PC-3 (cell line): Measurements from ENCODE around the gene BTF3. TPM values are rescaled to one million over a fixed set of nuclear protein-coding genes. Genes with fewer than 3 reads are reported as not detected.

Experiments used
- ATAC-seq: fragments of 200-7000 bp; cut with Tn5 transposase; 2 replicates; pipeline ENCODE4 v1.9.1; 2020; ENCODE audit warnings: mild to moderate bottlenecking, moderate library complexity
- Bru-seq: library from RNA; stranded (reverse); fragments of 400-500 nt; gene quantifications from one replicate; lab custom pipeline; 2021; lab: Mats Ljungman, UMichigan
- BruChase-seq, 2 experiments: library from RNA; stranded (reverse); fragments of 400-500 nt; gene quantifications; one replicate each; lab custom pipeline; 2021; lab: Mats Ljungman, UMichigan
- BruUV-seq: library from RNA; stranded (reverse); fragments of 400-500 nt; replicated peaks from 2 replicates; lab custom pipeline; 2021; lab: Mats Ljungman, UMichigan
- CTCF ChIA-PET: fragments of 300-600 bp; sonication (Branson Sonifier 250); formaldehyde crosslinking; loops from one replicate; lab custom pipeline; 2022; ENCODE audit warnings: antibody characterized with exemption; lab: Charles Lee
- POLR2A ChIA-PET: fragments of 300-600 bp; sonication (Branson Sonifier 250); formaldehyde crosslinking; loops from one replicate; lab custom pipeline; 2022; ENCODE audit warnings: antibody characterized with exemption; ENCODE audit not compliant: unreplicated experiment; lab: Charles Lee
- DNase-seq: peaks from one replicate; pipeline ENCODE4 v3.0.0-alpha.2; 2015
- H2AFZ ChIP-seq: fragments of 300-600 bp; sonication (generic); 2 replicates; pipeline ENCODE4 v1.6.0; 2016; ENCODE audit warnings: antibody characterized with exemption, low read length
- H3F3A ChIP-seq: fragments of 300-600 bp; sonication (generic); one replicate; pipeline ENCODE4 v1.6.0; 2017; ENCODE audit warnings: antibody characterized with exemption, low read length, control low read depth, mild to moderate bottlenecking; ENCODE audit not compliant: unreplicated experiment
- H3K27ac ChIP-seq: fragments of 300-600 bp; sonication (generic); 2 replicates; pipeline ENCODE4 v1.5.1; 2016; ENCODE audit warnings: mild to moderate bottlenecking, low read length
- H3K27me3 ChIP-seq: fragments of 300-600 bp; sonication (generic); 2 replicates; pipeline ENCODE4 v1.6.1; 2016; ENCODE audit warnings: low read length, mixed read lengths
- H3K36me3 ChIP-seq: fragments of 300-600 bp; sonication (generic); 2 replicates; pipeline ENCODE4 v1.6.1; 2016; ENCODE audit warnings: low read depth, mixed run types, low read length, mixed read lengths
- H3K4me1 ChIP-seq: fragments of 300-600 bp; sonication (generic); 2 replicates; pipeline ENCODE4 v1.5.1; 2016; ENCODE audit warnings: low read length; ENCODE audit not compliant: insufficient read depth
- H3K4me2 ChIP-seq: fragments of 300-600 bp; sonication (generic); 2 replicates; pipeline ENCODE4 v1.6.0; 2016; ENCODE audit warnings: low read length
- H3K4me3 ChIP-seq: fragments of 300-600 bp; sonication (generic); 2 replicates; pipeline ENCODE4 v1.5.1; 2016; ENCODE audit warnings: mild to moderate bottlenecking, low read length, mixed read lengths
- H3K79me2 ChIP-seq: fragments of 300-600 bp; sonication (generic); 2 replicates; pipeline ENCODE4 v1.6.1; 2017; ENCODE audit warnings: low read length, mixed read lengths
- H3K9ac ChIP-seq: fragments of 300-600 bp; sonication (generic); 2 replicates; pipeline ENCODE4 v1.6.0; 2016; ENCODE audit warnings: mild to moderate bottlenecking, low read length
- H3K9me2 ChIP-seq: fragments of 300-600 bp; sonication (generic); replicated peaks from 2 replicates; pipeline ENCODE4 v1.6.1; 2016; ENCODE audit warnings: mixed run types, low read length, mixed read lengths
- H3K9me3 ChIP-seq: fragments of 300-600 bp; sonication (generic); 2 replicates; pipeline ENCODE4 v1.6.1; 2016; ENCODE audit warnings: low read length, mixed read lengths
- H4K20me1 ChIP-seq: fragments of 300-600 bp; sonication (generic); 2 replicates; pipeline ENCODE4 v1.6.1; 2016; ENCODE audit warnings: low read length, mixed read lengths
- EZH2 ChIP-seq: fragments of 300-600 bp; sonication (generic); IDR thresholded peaks from one replicate; pipeline ENCODE4 v1.6.1; 2017; ENCODE audit warnings: antibody characterized with exemption, mild to moderate bottlenecking, low read length; ENCODE audit not compliant: unreplicated experiment
- EZH2phosphoT487 ChIP-seq: fragments of 300-600 bp; sonication (generic); IDR thresholded peaks from 2 replicates; pipeline ENCODE4 v1.6.1; 2018; ENCODE audit warnings: mild to moderate bottlenecking, antibody characterized with exemption, low read length, borderline replicate concordance
- intact Hi-C: fragments of 100-400 bp; cut with micrococcal nuclease; formaldehyde crosslinking; loops from 2 replicates; pipeline ENCODE4 v1.9.0; 2023
- long read RNA-seq: library from polyadenylated mRNA; unstranded; transcript quantifications from one replicate; pipeline ENCODE4 v2.0.0, GENCODE V29; 2021; ENCODE audit not compliant: unreplicated experiment
- total RNA-seq: library from RNA; depleted of rRNA; stranded (reverse); fragments of >200 nt; gene quantifications from 2 replicates; pipeline ENCODE4 v1.2.3, GENCODE V29; 2014; rRNA removed
- TF ChIP-seq, protein P1 (sequence below): fragments of 300-600 bp; sonication (generic); conservative IDR thresholded peaks from 2 replicates; pipeline ENCODE4 v1.5.1; 2017; ENCODE audit warnings: antibody characterized with exemption, low read depth, mild to moderate bottlenecking, low read length

The BTF3 gene
- 249 and 291 TPM in 2 replicates for total RNA-seq
- percentile 97 among the genes with signal in this experiment for Bru-seq, nascent RNA
- BruChase-seq, experiment 1, labeled RNA remaining after a 6-hour chase, result percentile 99 among the genes with signal in this experiment
- BruChase-seq, experiment 2, labeled RNA remaining after a 2-hour chase, result percentile 96 among the genes with signal in this experiment
- long read RNA-seq, transcript BTF3-202 (6 exons, 1,237 nt), result minor isoform, 12 of 383 reads
- long read RNA-seq, transcript BTF3-201 (6 exons, 897 nt), result major isoform, 343 of 383 reads
- long read RNA-seq, partial matches to known transcripts, result 24 of 383 reads
- long read RNA-seq, other reads (novel, unspliced or antisense), result 3 of 383 reads

DNA sequence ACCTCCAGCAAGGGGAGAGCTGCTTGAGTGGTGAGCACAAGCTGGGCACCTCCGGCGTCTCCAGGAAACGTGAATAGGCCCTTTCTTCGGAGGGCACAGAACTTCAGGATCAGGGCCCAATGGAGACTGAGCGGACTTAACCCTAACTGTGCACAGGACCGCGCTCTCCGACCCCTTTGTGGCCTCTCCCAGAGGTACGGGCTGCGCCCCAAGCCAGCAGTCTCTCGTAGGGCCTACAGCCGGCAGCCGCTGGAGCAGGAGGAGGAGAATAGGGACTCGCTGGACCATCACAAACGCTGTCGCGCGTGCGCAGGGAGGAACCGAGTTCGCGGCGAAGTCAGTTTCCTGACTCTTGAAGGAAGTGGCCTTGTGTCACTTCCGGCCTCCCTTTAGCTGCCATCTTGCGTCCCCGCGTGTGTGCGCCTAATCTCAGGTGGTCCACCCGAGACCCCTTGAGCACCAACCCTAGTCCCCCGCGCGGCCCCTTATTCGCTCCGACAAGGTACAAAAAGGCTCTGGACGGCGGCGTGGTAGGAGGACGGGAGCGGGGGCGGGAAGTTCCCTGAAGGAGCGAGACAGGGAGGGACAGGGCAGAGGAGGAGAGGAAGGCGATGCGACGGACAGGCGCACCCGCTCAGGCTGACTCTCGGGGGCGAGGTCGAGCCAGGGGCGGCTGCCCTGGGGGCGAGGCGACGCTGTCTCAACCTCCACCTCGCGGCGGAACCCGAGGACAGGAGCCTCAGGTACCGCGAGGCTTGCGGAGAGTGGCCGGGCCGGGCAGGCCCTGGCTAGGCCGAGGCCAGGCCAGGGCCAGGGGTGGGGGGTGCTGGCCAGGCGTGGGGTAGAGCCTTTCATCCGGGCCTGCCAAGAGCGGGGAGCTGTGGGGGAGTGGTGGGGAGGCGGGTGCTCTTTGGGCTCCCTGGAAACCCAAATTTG is at the start of gene BTF3:
TSS of gene BTF3 (plus strand) at position 386 of the 936 bp plus-strand sequence. CDS start at position 612, 226 bp downstream.
- ATAC-seq, result peak; percentile 95
- H3K36me3 ChIP-seq, result peaks cover 38% of the 10 kb centered on the region
- ChIA-PET CTCF (no interaction called here), POLR2A (interaction anchor here (0.5 to 0.7 kb wide), 4 partner anchors 11 to 1823 kb away, joined by 3 to 6 read pairs (median 4); no protein-coding TSS in a partner anchor)
- H3K9ac ChIP-seq, result peak within 1 kb of the TSS; percentile 100
- peaks cover 32% of the 10 kb centered on the region for H4K20me1 ChIP-seq
- peak; percentile 92 for DNase-seq
- H2AFZ ChIP-seq, result peak within 1 kb of the TSS; percentile 70
- H3K4me3 ChIP-seq, result peak within 1 kb of the TSS; percentile 95
- H3K27ac ChIP-seq, result peak within 1 kb of the TSS; percentile 78
- TF ChIP-seq, protein P1, sequence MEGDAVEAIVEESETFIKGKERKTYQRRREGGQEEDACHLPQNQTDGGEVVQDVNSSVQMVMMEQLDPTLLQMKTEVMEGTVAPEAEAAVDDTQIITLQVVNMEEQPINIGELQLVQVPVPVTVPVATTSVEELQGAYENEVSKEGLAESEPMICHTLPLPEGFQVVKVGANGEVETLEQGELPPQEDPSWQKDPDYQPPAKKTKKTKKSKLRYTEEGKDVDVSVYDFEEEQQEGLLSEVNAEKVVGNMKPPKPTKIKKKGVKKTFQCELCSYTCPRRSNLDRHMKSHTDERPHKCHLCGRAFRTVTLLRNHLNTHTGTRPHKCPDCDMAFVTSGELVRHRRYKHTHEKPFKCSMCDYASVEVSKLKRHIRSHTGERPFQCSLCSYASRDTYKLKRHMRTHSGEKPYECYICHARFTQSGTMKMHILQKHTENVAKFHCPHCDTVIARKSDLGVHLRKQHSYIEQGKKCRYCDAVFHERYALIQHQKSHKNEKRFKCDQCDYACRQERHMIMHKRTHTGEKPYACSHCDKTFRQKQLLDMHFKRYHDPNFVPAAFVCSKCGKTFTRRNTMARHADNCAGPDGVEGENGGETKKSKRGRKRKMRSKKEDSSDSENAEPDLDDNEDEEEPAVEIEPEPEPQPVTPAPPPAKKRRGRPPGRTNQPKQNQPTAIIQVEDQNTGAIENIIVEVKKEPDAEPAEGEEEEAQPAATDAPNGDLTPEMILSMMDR, result no peak
- TF ChIP-seq EZH2phosphoT487 (no peak), EZH2 (no peak)
- no peaks in the 10 kb centered on the region for H3F3A ChIP-seq
- BruUV-seq, result no TSS peak
- peaks cover 54% of the 10 kb centered on the region for H3K79me2 ChIP-seq
- H3K9me2 ChIP-seq, result no peaks in the 10 kb centered on the region
- H3K27me3 ChIP-seq, result no peaks in the 10 kb centered on the region
- intact Hi-C loops, result no loop called here
- no peaks in the 10 kb centered on the region for H3K9me3 ChIP-seq
- H3K4me1 ChIP-seq, result peaks cover 16% of the 10 kb centered on the region; the same call in 1 of the 2 replicates
- peak within 1 kb of the TSS; percentile 98 for H3K4me2 ChIP-seq

DNA sequence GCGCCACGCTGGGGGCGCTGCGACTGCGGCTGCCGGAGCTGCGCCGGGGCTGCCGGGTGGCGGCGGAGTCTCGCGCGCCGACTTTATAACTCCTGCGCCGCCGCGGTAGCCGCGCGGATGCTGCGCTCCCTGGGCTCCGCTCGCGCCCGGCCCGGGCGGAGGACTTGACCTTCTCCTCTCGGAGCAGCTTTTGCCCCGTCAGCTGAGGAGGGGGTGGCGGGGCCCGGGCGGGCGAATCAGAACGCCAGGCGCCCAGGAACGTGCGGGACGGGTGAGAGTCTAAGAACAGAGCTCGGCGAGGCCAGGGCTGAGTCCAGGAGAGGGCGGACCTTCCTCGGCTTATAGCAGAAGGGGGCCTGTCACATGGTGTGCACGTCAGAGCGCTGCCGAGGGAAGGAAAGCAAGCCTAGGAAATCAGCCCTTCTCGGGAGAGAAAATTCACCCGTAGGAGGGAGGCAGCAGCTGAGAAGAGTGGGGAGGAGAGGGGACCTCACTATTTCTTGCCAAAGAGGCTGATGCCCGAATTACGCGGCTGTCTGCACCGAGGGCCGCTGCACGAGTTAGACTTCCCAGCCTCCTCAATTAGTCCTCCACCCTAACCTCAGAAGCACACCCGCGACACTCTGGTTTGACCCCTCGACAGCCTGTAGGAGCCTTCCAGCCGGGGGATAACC is 49.6 kb upstream of the BTF3 start, which contains the start of gene FOXD1:
TSS of gene FOXD1 (minus strand) at position 315 of the 674 bp plus-strand sequence. CDS start 415 bp downstream, outside the sequence.
- Histone ChIP-seq H3K9me2 (no peaks in the 10 kb centered on the region), H3F3A (no peaks in the 10 kb centered on the region), H3K36me3 (no peaks in the 10 kb centered on the region), H3K79me2 (peaks cover 26% of the 10 kb centered on the region), H3K9me3 (no peaks in the 10 kb centered on the region), H4K20me1 (peaks cover 14% of the 10 kb centered on the region; the same call in 1 of the 2 replicates), H3K27me3 (no peaks in the 10 kb centered on the region), H3K4me2 (peak within 1 kb of the TSS; percentile 97), H3K4me3 (peak within 1 kb of the TSS; percentile 78), H3K4me1 (peaks cover 12% of the 10 kb centered on the region), H2AFZ (peak within 1 kb of the TSS; percentile 95), H3K9ac (peak within 1 kb of the TSS; percentile 72), H3K27ac (peak within 1 kb of the TSS; percentile 40)
- DNase-seq (peak; percentile 83), ATAC-seq (peak; percentile 83)
- intact Hi-C loops, result no loop called here
- ChIA-PET CTCF (interaction anchor here (0.5 to 2.0 kb wide), 5 partner anchors 83 to 1194 kb away, joined by 3 to 13 read pairs (median 3); no protein-coding TSS in a partner anchor), POLR2A (interaction anchor here (0.6 to 1.0 kb wide), 3 partner anchors 13 to 127 kb away, joined by 3 to 5 read pairs (median 4); no protein-coding TSS in a partner anchor)
- TF ChIP-seq, protein P1, result no peak
- TF ChIP-seq EZH2 (no peak), EZH2phosphoT487 (no peak)
- no TSS peak for BruUV-seq
